HepG2 (cell line): ENCODE measurements around the gene WDR3. TPM values are rescaled to one million over a fixed set of nuclear protein-coding genes. Genes with fewer than 3 reads are reported as not detected.

Source experiments
- ATAC-seq: fragments of 200-7000 bp; cut with Tn5 transposase; 3 replicates; pipeline ENCODE4 v1.9.1; 2020; ENCODE audit warnings: mild to moderate bottlenecking, moderate library complexity
- BruUV-seq: library from RNA; stranded (reverse); fragments of 400-500 nt; replicated peaks from 2 replicates; lab custom pipeline; 2021; lab: Mats Ljungman, UMichigan
- CTCF ChIA-PET: fragments of 300-600 bp; formaldehyde crosslinking; extraction: SDS; loops from one replicate; lab custom pipeline; 2021; ENCODE audit warnings: low total read pairs, inconsistent platforms, low intra/inter-chr PET ratio; lab: Yijun Ruan, JAX
- POLR2A ChIA-PET: fragments of 350-600 bp; sonication (Branson Sonifier 250); formaldehyde crosslinking; loops from one replicate; lab custom pipeline; 2020; ENCODE audit warnings: antibody characterized with exemption, inconsistent platforms; lab: Yijun Ruan, JAX
- DNase-seq: peaks from one replicate; pipeline ENCODE4 v3.0.0-alpha.2; 2015; ENCODE audit warnings: low spot score
- FAIRE-seq: peaks from 3 replicates; lab custom pipeline; 2011; peaks lifted over from hg19 to GRCh38; lab: Jason Lieb, UNC
- H2AFZ ChIP-seq: one replicate; pipeline ENCODE4 v1.6.1; 2011; ENCODE audit warnings: low read length, inconsistent platforms
- H3K27ac ChIP-seq: fragments of 300-600 bp; 3 replicates; pipeline ENCODE4 v1.8.0; 2011; ENCODE audit warnings: mixed run types, mild to moderate bottlenecking, mixed read lengths, low read length, inconsistent platforms; ENCODE audit not compliant: insufficient read depth; ENCODE audit errors: extremely low read length
- H3K27me3 ChIP-seq, 2 experiments: fragments of 200-600 bp in 1 of 2; 2 replicates in 1 of 2; 3 replicates in 1 of 2; pipeline versions ENCODE4 v1.6.0 to v1.8.0; 2011; ENCODE audit warnings: low read length in 2 of 2, mild to moderate bottlenecking in 2 of 2, moderate library complexity in 2 of 2, inconsistent platforms in 1 of 2; ENCODE audit not compliant: insufficient read depth in 2 of 2, control insufficient read depth in 1 of 2
- H3K36me3 ChIP-seq, 2 experiments: fragments of 200-600 bp in 1 of 2; replicated peaks in 1 of 2; 2 replicates in 1 of 2; 3 replicates in 1 of 2; pipeline versions ENCODE4 v1.5.1 to v1.8.0; 2011; ENCODE audit warnings: low read length in 2 of 2, inconsistent platforms in 1 of 2; ENCODE audit not compliant: insufficient read depth in 2 of 2, control insufficient read depth in 1 of 2
- H3K4me1 ChIP-seq: 2 replicates; pipeline ENCODE4 v1.5.1; 2012; ENCODE audit warnings: low read length, inconsistent platforms; ENCODE audit not compliant: insufficient read depth
- H3K4me2 ChIP-seq: 2 replicates; pipeline ENCODE4 v1.6.0; 2011; ENCODE audit warnings: low read depth, low read length, inconsistent platforms
- H3K4me3 ChIP-seq, 3 experiments: fragments of 200-600 bp in 1 of 3; sonication (generic), shearing (Covaris generic) in 1 of 3; replicated peaks in 1 of 3; 2 replicates each; pipeline ENCODE4 v1.5.1; 2011 to 2016; ENCODE audit warnings: low read length in 3 of 3, inconsistent platforms in 2 of 3, low read depth in 2 of 3, mild to moderate bottlenecking in 2 of 3, control low read depth in 1 of 3, mixed read lengths in 1 of 3; ENCODE audit not compliant: insufficient read depth in 1 of 3
- H3K79me2 ChIP-seq: one replicate; pipeline ENCODE4 v1.6.1; 2011; ENCODE audit warnings: low read length, inconsistent platforms; ENCODE audit not compliant: insufficient read depth
- H3K9ac ChIP-seq: 2 replicates; pipeline ENCODE4 v1.6.0; 2011; ENCODE audit warnings: mild to moderate bottlenecking, low read depth, low read length, inconsistent platforms; ENCODE audit not compliant: insufficient read depth
- H3K9me3 ChIP-seq: 2 replicates; pipeline ENCODE4 v1.5.1; 2012; ENCODE audit warnings: mild to moderate bottlenecking, low read length
- H4K20me1 ChIP-seq: 2 replicates; pipeline ENCODE4 v1.6.0; 2011; ENCODE audit warnings: inconsistent platforms, mild to moderate bottlenecking, low read length, moderate library complexity; ENCODE audit not compliant: insufficient read depth
- E2F2 ChIP-seq: sonication (generic); formaldehyde crosslinking; IDR thresholded peaks from 2 replicates; pipeline ENCODE4 v1.4.0; 2020; ENCODE audit warnings: missing genetic modification reagents, borderline replicate concordance
- FOSL1 ChIP-seq: sonication (generic); formaldehyde crosslinking; IDR thresholded peaks from 2 replicates; pipeline ENCODE4 v1.9.0; 2021; ENCODE audit warnings: missing genetic modification reagents, borderline replicate concordance
- GLI4 ChIP-seq: sonication (generic); formaldehyde crosslinking; IDR thresholded peaks from 2 replicates; pipeline ENCODE4 v1.5.1; 2020; ENCODE audit warnings: missing genetic modification reagents, mild to moderate bottlenecking, moderate library complexity, borderline replicate concordance
- MAZ ChIP-seq, 2 experiments: sonication (generic) in 1 of 2; formaldehyde crosslinking in 1 of 2; IDR thresholded peaks; 2 replicates each; pipeline versions ENCODE4 v1.5.0 to v1.6.1; 2012 to 2020; ENCODE audit warnings: low read depth in 2 of 2, mild to moderate bottlenecking in 2 of 2, borderline replicate concordance in 1 of 2, improper control_type of control experiment in 1 of 2, low read length in 1 of 2, missing genetic modification reagents in 1 of 2, moderate library complexity in 1 of 2
- NCOR1 ChIP-seq: fragments of 200-600 bp; sonication (generic); IDR thresholded peaks from 2 replicates; pipeline ENCODE4 v1.7.0; 2017; ENCODE audit warnings: antibody characterized with exemption, low read length, borderline replicate concordance
- NR3C1 ChIP-seq: sonication (generic); formaldehyde crosslinking; IDR thresholded peaks from 2 replicates; pipeline ENCODE4 v1.4.0; 2020; ENCODE audit warnings: missing genetic modification reagents
- RELA ChIP-seq: sonication (generic); formaldehyde crosslinking; IDR thresholded peaks from 2 replicates; pipeline ENCODE4 v1.4.0; 2020; ENCODE audit warnings: missing genetic modification reagents
- TAF15 ChIP-seq: fragments of 200-400 bp; formaldehyde crosslinking; IDR thresholded peaks from one replicate; pipeline ENCODE4 v1.6.1; 2018; ENCODE audit warnings: mild to moderate bottlenecking, low read depth, low read length; ENCODE audit not compliant: poor library complexity, severe bottlenecking
- TEAD2 ChIP-seq: sonication (generic); formaldehyde crosslinking; IDR thresholded peaks from 2 replicates; pipeline ENCODE4 v1.9.0; 2021; ENCODE audit warnings: missing genetic modification reagents
- THAP7 ChIP-seq: sonication (generic); formaldehyde crosslinking; IDR thresholded peaks from 2 replicates; pipeline ENCODE4 v1.8.1; 2023; ENCODE audit warnings: mild to moderate bottlenecking, missing genetic modification reagents
- ZBTB38 ChIP-seq: sonication (generic); formaldehyde crosslinking; IDR thresholded peaks from 2 replicates; pipeline ENCODE4 v1.5.1; 2020; ENCODE audit warnings: mild to moderate bottlenecking, missing genetic modification reagents
- ZKSCAN1 ChIP-seq: fragments of 150-350 bp; IDR thresholded peaks from 2 replicates; pipeline ENCODE4 v1.6.1; 2014; ENCODE audit warnings: low read length
- ZNF235 ChIP-seq: sonication (generic); formaldehyde crosslinking; IDR thresholded peaks from 2 replicates; pipeline ENCODE4 v1.8.1; 2023; ENCODE audit warnings: mild to moderate bottlenecking, missing genetic modification reagents, borderline replicate concordance
- ZNF253 ChIP-seq: sonication (generic); formaldehyde crosslinking; IDR thresholded peaks from 2 replicates; pipeline ENCODE4 v1.8.0; 2022; ENCODE audit warnings: mild to moderate bottlenecking, missing genetic modification reagents, borderline replicate concordance
- ZNF276 ChIP-seq: sonication (generic); formaldehyde crosslinking; IDR thresholded peaks from 2 replicates; pipeline ENCODE4 v1.4.0; 2020; ENCODE audit warnings: mild to moderate bottlenecking, low read depth, missing genetic modification reagents
- ZNF678 ChIP-seq: sonication (generic); formaldehyde crosslinking; IDR thresholded peaks from 2 replicates; pipeline ENCODE4 v1.4.0; 2020; ENCODE audit warnings: mild to moderate bottlenecking, missing genetic modification reagents
- WGBS: methylation state at CpG from one replicate; pipeline ENCODE4 v1.1.6; 2017; ENCODE audit warnings: low lambda C conversion rate; 5-methylcytosine and 5-hydroxymethylcytosine counted together
- in situ Hi-C: cut with HindIII; loops from 2 replicates; pipeline ENCODE4 v1.10.0; 2017; ENCODE audit warnings: low pct_unique_long_range_greater_than_20kb; ENCODE audit not compliant: extremely low pct_ligation_motif_present
- intact Hi-C: fragments of 100-400 bp; cut with micrococcal nuclease; formaldehyde crosslinking; loops from one replicate; pipeline ENCODE4 v1.10.0; 2022; ENCODE audit not compliant: unreplicated experiment
- polyA plus RNA-seq, 8 experiments: library from polyadenylated mRNA; depleted of rRNA in 3 of 8; stranded (reverse) in 7 of 8; unstranded in 1 of 8; fragments of >200 nt; fragmentation: Illumina TruSeq in 4 of 8; extraction: Trizol in 4 of 8; gene quantifications; 2 replicates each; pipeline versions ENCODE4 v1.2.1 to v1.2.3, GENCODE V29; 2011 to 2016; ENCODE audit warnings: low read depth in 4 of 8, missing spikeins in 1 of 8, mixed read lengths in 1 of 8; ENCODE audit not compliant: insufficient read depth in 1 of 8
- total RNA-seq, 5 experiments: library from RNA; depleted of rRNA; stranded (reverse); fragments of >200 nt; fragmentation: Illumina TruSeq; extraction: Trizol; gene quantifications; 2 replicates each; pipeline ENCODE4 v1.2.3, GENCODE V29; 2016; ENCODE audit warnings: low read depth in 1 of 5
- TF ChIP-seq, protein P1 (sequence below): IDR thresholded peaks from 2 replicates; pipeline ENCODE4 v1.6.1; 2016

Gene WDR3
- total and polyA plus RNA-seq, 2 of the 13 experiments (the other 11 are each of a cell fraction or from before 2014, with no cell fraction given), result 15.9 to 55.5 TPM

GRCh38 chr1:117890452-117890851 lies 39.1 kb upstream of the WDR3 start (continued):
- TF ChIP-seq ZNF276 (CRISPR knock-in tag) (no peak), TAF15 (no peak), MAZ (IDR thresholded peaks at IDR 0.05; ENCODE audit: borderline replicate concordance, low read depth, low read length) (no peak), MAZ (CRISPR knock-in tag; IDR thresholded peaks at IDR 0.05; ENCODE audit: low read depth) (no peak), TEAD2 (no peak), ZNF235 (no peak), THAP7 (CRISPR knock-in tag) (no peak), ZNF253 (CRISPR knock-in tag) (no peak)

GRCh38 chr1:117892512-117892911 lies 37.0 kb upstream of the WDR3 start:
- Histone ChIP-seq H3K79me2 (no peaks in the 10 kb centered on the region), H3K4me1 (no peaks in the 10 kb centered on the region), H3K27me3 (no peaks in the 10 kb centered on the region), H3K27ac (no peak overlapping the region), H2AFZ (no peak overlapping the region), H4K20me1 (no peaks in the 10 kb centered on the region), H3K9me3 (no peaks in the 10 kb centered on the region), H3K4me3 (no peak overlapping the region), H3K36me3 (peaks cover 3 to 15% of the 10 kb centered on the region in 2 experiments), H3K4me2 (no peak overlapping the region), H3K9ac (no peak overlapping the region)
- no TSS peak for BruUV-seq
- POLR2A ChIA-PET, result no interaction called here
- no peak for DNase-seq
- no peak for ATAC-seq
- intact Hi-C loops (no loop called here), in situ Hi-C loops (no loop called here)
- CTCF ChIA-PET, result interaction anchor here (4.1 kb wide), 1 partner anchor 78 kb away, joined by 38 read pairs; no protein-coding TSS in a partner anchor
- WGBS, result 90% methylated on average over 2 of the region's 2 CpGs
- FAIRE-seq, result no peak
- TF ChIP-seq ZKSCAN1 (no peak), GLI4 (CRISPR knock-in tag) (no peak), ZBTB38 (CRISPR knock-in tag) (no peak), ZNF678 (CRISPR knock-in tag) (no peak), NR3C1 (CRISPR knock-in tag) (no peak), NCOR1 (no peak), FOSL1 (CRISPR knock-in tag) (no peak), E2F2 (CRISPR knock-in tag) (no peak), RELA (CRISPR knock-in tag) (no peak)
- TF ChIP-seq, protein P1, sequence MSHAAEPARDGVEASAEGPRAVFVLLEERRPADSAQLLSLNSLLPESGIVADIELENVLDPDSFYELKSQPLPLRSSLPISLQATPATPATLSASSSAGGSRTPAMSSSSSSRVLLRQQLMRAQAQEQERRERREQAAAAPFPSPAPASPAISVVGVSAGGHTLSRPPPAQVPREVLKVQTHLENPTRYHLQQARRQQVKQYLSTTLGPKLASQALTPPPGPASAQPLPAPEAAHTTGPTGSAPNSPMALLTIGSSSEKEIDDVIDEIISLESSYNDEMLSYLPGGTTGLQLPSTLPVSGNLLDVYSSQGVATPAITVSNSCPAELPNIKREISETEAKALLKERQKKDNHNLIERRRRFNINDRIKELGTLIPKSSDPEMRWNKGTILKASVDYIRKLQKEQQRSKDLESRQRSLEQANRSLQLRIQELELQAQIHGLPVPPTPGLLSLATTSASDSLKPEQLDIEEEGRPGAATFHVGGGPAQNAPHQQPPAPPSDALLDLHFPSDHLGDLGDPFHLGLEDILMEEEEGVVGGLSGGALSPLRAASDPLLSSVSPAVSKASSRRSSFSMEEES (CRISPR knock-in tag), result no peak
